HG02623 (cell line): ENCODE results near the gene ZNF559.
"Not testable (repeated sequence)": the region's sequence is repeated elsewhere in the genome, so short reads cannot be mapped to it uniquely, and the experiment has no call there.

Experiments
- ATAC-seq: cut with Tn5 transposase; IDR thresholded peaks from one replicate; pipeline ENCODE4 v1.9.1; 2021; ENCODE audit warnings: moderate library complexity; ENCODE audit not compliant: unreplicated experiment

Gene ZNF559

DNA sequence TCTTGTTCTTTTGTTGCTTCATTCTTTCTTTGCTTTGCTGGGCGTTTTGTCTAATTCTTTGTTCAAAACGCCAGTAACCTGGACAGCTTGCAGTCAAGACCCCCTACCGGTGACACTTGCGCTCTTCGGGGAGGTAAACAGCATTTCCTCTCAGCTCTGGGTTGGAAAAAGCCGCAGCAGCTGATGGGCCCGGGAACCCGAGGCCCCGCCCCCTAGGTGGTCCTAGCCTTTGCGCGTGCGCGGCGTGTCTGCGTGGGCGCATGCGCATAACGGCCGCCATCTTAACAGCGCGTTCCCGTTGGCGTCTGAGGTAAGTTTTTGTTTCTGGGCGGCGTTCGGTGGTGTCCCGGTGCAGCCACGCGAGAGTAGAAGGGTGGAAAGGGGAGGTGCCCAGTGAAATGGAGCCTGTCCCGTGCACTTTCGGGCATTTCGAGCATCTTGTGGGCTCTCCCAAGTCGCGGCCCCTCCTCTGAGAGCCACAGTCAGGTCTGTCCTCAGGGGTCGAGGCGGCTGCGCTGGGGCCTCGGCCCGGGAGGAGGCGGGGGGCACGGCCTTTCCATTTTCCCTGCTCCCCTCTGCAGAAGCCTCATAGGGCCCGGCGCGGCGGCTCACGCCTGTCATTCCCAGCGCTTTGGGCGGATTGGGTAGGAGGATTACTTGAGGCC is at the start of gene ZNF559:
ZNF559 (plus strand) TSS at position 261 of the 665 bp plus-strand sequence. CDS start 14,371 bp downstream, outside the sequence.
- ATAC-seq, result peak; percentile 92

DNA sequence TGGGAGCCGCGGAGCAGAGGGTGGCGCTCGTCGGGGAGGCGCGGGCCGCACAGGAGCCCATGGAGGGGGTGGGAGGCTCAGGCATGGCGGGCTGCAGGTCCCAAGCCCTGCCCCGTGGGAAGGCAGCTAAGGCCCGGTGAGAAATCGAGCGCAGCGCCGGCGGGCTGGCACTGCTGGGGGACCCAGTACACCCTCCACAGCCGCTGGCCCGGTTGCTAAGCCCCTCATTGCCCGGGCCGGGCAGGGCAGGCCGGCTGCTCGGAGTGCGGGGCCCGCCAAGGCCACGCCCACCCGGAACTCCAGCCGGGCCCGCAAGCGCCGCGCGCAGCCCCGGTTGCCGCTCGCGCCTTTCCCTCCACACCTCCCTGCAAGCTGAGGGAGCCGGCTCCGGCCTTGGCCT is 40.5 kb upstream of the ZNF559 start:
- not testable (repeated sequence) for ATAC-seq

DNA sequence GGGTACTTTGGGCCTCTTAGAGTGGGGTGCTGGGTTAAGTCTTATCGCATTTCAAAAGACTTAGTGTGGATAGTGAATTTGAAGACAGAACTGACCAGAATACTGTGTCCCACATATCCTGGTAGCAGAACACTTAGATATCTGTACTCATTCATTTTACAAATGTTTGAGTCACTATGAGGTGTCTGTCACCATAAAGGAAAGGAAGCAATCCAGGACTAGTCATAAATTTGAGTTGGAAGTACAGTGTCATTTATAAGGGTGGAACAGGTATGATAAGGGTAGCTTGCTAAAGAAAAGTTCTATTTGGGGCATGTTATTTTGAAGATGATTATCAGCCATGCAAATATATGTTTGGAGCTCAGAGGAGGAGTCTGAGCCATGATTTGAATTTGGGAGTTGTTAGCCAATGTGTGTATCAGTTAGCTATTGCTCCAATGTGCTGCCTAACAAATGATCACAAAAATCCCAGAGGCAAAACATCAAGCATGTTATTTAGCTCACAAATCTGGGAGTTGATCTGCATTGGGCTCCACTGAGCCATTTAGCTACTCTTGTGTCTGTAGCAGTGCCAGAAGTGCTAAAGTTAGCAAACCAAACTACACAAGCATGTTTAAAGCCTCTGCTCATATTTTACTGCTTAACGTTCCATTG is 34.6 kb upstream of the ZNF559 start:
- ATAC-seq, result no peak

DNA sequence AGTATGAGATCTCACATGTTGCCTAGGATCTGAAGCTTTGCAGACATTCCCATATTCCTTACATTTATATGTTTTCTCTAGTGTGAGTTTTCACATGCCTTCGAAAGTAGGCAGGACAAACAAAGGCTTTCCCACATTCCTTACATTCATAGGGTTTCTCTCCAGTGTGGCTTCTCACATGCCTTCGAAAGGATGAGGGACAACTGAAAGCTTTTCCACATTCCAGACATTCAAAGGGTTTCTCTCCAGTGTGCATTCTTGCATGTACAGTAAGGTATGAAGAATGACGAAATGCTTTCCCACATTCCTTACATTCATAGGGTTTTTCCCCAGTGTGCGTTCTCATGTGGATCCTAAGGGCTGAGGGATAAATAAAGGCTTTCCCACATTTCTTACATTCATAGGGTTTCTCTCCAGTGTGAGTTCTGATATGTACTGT is 28.5 kb upstream of the ZNF559 start:
- ATAC-seq, result no peak

DNA sequence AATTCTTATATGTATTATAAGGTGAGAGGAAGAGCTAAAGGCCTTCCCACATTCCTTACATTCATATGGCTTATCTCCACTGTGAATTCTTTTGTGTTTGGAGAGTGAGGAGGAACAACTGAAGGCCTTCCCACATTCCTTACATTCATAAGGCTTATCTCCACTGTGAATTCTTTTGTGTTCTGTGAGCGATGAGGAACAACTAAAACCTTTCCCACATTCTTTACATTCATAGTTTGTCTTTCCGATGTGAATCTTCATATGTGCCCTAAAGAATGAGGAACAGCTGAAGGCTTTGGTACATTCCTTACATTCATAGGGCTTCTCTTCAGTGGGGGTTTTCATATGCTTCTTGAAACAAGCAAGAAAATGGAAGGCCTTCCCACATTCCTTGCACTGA is 27.6 kb upstream of the ZNF559 start:
- ATAC-seq, result no peak

DNA sequence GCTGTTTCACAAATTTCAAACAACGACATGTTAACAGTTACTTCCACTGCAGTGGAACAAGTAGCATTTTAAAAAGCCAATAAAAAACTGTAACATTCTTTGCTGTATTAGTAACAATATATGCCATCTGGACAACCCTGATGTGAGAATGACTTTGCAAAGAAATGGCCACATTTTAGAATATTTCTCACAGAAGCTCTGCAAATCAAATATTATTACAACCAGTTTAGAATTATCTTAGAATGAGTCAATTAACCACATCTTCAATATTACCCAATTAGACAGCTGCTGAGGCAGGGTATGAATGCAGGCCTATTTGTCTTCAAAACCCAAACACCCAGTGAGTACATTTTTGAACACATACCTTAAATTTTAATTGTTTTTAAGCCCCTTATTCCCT is 17.5 kb upstream of the ZNF559 start:
- ATAC-seq, result no peak

DNA sequence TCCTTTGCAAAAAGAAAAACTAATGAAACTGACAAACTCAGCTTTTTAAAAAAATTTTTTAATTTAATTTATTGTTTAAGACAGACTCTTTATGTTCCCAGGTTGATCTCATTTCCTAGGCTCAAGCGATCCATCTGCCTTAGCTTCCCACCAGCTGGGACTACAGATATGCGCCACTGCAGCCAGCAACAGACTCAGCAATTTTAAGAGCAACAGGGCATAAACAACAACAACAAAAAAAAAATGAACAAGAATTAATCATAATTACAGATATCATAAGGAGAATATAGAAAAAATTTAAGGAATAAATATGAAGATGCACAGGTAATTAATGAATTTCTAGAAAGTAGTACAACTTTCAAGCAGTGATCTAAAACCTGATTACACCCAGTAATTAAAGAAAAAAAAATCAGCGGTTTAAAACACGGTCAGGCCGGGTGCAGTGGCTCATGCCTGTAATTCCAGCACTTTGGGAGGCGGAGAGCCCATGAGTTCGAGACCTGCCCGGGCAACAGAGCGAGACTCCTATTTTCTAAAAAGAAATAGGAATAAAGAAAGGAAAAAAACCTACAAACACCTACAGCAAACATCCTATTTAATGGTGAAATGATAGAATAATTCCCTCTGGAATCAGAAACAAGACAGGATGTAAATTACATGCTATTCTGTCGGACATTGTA is 15.7 kb upstream of the ZNF559 start:
- no peak for ATAC-seq

DNA sequence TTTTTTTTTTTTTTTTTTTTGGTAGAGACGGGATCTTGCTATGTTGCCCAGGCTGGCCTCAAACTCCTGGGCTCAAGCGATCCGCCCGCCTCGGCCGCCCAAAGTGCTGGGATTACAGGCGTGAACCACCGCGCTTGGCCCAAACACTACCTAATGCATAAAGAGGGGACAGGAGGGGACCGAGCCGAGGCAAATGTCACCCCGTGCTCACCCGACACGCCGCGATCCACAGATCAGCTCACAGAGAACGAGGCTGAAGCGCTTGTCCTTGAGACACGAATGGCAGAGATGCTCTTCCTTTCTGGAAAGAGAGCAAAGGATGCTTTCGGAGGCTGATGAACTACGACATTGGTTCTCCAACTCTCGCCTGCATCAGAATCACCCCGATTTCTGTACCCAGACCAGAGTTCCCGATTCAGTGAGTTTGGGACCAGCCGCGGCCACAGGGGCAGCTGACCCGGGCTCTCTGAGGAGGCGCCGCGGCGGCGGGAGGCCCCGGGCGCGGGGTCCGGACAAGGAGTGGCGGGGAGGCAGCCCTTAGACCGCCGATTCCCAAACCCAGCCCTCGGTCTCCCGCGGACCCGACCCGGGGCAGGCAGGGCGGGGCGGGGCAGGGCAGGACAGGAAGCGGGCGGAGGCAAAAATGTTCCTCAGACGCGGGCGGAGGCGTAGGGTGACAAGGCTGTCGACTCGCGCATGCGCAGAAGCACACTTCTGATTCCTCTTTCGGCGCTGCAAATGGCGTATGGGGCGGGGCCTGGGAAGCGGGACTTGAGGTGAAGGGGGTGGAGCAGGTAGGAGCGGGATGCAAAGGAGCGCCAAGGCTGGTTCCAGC is 14.6 kb upstream of the ZNF559 start, which contains the start of gene ZNF699:
ZNF699 (minus strand) TSS at position 700 of the 835 bp plus-strand sequence. CDS start 4,719 bp downstream, outside the sequence.
- ATAC-seq, result peak; percentile 87

DNA sequence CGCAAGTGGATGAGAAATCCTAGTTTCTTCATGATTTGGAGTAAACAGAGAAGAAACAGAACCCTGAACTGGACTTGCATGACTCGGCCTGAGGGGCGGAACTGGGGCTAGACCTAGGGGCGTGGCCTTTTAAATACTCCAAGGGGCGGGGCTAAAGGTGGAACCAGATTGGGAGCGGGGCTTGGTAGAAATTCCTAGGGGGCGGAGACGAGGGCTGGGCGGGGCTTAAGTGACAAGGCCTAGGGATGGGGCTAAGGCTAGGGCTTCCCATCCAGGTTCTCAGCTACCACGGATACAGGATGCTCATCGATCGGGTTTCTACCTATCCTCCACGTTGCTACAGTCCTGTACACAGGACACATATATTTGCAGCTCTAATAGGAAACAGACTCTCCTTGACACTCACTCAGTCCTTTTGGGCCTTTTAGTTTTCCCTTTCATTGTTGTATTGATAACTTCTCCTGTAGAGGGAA is 14.0 kb upstream of the ZNF559 start:
- ATAC-seq, result peak; percentile 52

DNA sequence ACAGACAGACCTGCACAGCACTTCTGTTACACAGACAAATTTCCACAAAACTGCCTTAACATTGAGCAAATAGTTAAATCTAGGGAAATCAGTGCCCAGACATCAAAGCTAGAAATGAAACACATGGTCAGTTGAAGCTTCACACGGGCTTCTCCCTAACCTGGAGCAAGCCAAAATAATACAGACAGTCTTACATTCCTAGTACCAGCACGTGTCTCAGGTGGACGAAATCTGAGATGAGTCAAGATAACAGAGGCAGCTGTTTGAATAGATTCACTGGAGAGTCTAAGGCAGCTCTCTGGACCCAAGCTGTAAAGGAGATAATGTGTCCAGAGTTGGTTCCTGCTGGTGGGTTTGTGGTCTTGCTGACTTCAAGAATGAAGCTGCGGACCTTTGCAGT is 10.2 kb upstream of the ZNF559 start:
- ATAC-seq, result no peak

DNA sequence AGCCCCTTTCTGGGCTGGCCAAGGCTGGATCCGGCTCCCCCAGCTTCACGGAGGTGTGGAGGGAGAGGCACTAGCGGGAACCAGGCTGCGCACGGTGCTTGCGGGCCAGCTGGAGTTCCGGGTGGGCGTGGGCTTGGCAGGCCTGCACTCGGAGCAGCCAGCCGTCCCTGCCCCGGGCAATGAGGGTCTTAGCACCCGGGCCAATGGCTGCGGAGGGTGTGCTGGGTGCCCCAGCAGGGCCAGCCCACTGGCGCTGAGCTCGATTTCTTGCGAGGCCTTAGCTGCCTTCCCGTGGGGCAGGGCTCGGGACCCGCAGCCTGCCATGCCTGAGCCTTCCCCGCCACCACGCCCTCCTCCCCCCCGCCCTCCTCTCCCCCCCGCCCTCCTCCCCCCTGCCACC is 2.6 kb upstream of the ZNF559 start:
- no peak for ATAC-seq

DNA sequence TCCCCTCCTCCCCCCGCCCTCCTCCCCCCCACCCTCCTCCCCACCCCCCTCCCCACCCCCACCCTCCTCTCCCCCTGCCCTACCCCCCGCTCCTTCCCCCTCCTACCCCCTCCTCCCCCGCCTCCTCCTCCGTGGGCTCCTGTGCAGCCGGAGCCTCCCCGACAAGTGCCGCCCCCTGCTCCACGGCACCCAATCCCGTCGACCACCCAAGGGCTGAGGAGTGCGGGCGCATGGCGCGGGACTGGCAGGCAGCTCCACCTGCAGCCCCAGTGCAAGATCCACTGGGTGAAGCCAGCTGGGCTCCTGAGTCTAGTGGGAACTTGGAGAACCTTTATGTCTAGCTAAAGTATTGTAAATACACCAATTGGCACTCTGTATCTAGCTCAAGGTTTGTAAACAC is 2.2 kb upstream of the ZNF559 start:
- ATAC-seq, result not testable (repeated sequence)

DNA sequence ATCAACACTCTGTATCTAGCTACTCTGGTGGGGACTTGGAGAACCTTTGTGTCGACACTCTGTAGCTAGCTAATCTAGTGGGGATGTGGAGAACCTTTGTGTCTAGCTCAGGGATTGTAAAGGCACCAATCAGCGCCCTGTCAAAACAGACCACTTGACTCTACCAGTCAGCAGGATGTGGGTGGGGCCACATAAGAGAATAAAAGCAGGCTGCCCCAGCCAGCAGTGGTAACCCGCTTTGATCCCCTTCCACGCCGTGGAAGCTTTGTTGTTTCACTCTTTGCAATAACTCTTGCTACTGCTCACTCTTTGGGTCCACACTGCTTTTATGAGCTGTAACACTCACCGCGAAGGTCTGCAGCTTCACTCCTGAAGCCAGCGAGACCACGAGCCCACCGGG is 1.8 kb upstream of the ZNF559 start:
- not testable (repeated sequence) for ATAC-seq

DNA sequence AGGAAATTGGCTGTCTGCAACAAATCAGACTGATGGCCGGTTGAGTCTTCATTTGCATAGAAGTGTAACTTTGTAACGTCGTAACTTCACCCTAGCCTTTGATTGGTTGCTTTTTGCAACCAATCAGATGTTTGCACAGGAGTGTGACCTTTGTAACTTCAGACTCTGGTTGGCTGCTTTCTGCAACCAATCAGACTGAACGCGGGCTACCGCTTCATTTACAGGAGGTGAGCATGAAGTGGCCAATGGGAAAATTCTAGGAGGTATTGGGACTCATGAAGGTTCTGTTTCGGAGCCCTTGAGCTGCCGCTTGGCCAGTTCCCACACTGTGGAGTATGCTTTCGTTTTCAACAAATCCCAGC is 441 bp upstream of the ZNF559 start:
- peak; percentile 21 for ATAC-seq

DNA sequence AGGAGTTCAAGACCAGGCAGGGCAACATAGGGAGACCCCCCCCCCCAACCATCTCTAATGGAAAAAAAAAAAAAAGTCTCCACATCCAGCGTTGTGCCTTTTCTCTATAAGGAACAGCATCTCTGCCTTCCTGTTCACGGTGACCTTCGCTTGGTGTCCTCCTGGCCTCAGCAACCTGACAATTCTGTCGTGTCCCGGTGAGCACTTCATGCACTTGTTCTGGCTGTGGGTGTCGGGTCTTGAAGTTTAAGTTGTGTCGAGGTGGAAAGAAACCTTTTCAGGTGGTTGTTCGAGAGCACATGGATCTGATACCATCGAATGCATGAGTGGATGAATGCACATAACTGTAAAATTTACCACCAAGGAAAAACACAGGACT is 594 bp downstream of the ZNF559 start:
- ATAC-seq, result no peak

DNA sequence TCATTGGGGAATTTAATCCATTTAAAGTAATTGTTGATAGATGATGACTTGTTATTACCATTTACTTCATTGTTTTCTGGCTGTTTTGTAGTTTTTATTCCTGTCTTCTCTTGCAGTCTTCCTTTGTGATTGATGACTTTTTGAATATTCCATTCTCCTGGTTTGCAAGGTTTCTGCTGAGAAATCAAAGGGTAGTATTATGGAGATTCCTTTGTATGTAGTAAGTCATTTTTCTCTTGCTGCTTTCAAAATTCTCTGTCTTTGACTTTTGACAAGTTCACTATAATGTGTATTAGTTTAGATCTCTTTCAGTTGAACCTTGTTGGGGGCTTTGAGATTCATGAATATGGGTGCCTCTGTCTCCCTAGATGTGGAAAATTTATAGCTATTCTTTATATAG is 6.0 kb downstream of the ZNF559 start:
- no peak for ATAC-seq

DNA sequence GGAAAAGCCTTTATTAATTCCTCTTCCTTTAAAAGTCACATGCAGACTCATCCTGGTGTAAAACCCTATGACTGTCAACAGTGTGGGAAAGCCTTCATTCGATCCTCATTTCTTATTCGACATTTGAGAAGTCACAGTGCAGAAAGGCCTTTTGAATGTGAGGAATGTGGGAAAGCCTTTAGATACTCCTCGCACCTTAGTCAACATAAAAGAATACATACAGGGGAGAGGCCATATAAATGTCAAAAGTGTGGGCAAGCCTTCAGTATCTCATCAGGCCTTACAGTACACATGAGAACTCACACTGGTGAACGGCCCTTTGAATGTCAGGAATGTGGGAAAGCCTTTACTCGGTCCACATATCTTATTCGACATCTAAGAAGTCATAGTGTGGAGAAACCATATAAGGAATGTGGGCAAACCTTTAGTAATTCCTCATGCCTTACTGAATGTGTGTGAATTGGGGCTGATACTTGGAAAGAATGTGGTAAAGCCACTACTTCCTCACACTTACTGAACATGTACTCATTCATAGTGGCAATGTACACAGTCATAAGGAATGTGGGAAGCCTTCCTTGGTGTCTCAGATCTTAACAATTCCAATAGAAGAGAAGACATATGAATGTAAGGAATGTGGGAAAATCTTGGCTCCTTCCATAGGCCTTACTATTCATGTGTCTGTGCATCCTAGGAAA is 18.8 kb downstream of the ZNF559 start:
- no peak for ATAC-seq

DNA sequence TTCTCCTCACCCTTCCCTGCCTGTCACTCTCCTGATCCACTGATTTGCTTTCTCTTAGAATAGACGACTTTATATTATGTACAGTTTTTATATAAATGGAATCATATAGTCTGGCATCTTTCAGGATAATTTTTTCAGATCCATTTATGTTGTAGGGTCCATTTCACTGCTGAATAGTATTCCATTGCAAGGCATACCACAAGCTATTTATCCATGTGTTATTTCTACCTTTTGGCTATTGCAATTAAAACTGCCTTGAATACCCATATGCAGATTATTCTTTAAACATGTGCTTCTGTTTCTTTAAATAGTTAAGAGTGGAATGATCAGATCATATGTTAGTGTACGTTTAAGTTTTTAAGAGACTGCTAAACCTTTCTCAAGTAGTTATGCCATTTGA is 21.0 kb downstream of the ZNF559 start:
- ATAC-seq, result no peak

DNA sequence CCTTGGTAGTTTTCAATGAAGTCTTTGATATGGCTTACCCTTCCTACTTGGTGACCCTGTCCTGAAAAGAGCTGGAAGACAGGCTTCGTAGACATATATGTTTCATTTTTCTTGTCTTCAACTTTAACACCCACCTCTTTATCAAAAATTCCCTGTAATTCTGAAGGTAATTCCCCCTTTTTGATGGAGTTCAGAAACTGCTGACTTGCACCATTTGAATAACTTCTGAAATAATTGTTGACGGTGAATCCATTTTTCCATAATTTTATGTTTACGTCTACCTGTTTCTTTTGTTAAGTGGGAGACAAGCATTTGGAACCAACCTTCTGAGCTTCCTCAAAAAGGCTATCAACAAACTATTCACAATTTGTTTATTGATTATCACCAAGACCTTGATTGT is 24.3 kb downstream of the ZNF559 start:
- ATAC-seq, result no peak

DNA sequence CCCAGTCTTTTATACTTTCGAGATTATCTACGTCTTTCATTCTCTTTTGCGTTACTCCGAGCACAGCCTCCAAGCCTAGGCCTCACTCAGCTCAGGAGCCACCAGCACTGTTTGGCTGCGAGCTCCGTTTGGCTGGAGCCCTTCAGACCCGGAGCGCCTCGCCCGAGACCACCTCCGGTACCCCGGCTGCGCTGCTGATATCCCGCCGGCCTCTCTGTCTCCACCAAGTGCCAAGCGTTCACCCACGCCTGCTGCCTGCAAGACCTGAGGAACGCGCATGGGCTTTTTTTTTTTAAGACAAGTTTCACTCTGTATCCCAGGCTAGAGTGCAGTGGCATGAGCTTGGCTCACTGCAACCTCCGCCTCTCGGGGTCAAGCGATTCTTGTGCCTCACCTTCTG is 24.7 kb downstream of the ZNF559 start:
- no peak for ATAC-seq

DNA sequence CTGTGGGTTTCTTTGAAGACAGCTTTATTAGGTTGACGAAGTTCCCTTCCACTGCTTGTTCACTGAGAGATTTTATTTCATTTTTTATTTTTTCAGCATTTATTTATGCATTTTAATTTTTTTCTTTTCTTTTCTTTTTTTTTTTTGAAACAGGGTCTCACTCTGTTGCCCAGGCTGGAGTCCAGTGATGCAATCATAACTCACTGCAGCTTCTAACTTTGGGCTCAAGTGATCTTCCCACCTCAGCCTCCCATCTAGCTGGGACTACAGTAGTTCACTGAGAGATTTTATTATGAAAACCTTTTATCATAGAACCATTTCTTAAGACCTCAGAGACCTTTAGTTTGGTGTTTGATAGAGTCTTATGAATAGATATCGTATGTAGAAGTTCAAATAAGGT is 28.5 kb downstream of the ZNF559 start:
- ATAC-seq, result no peak
